BLaER1 (cell line): ENCODE measurements around the gene POLE3.
"Not testable (repeated sequence)": the region's sequence is repeated elsewhere in the genome, so short reads cannot be mapped to it uniquely, and the experiment has no call there.

Experiments
- H3K27ac ChIP-seq: shearing (Covaris generic); formaldehyde crosslinking; 2 replicates; pipeline ENCODE4 v1.8.1; 2022
- H3K27me3 ChIP-seq: shearing (Covaris generic); formaldehyde crosslinking; 2 replicates; pipeline ENCODE4 v1.8.1; 2022
- H3K36me3 ChIP-seq: shearing (Covaris generic); formaldehyde crosslinking; 2 replicates; pipeline ENCODE4 v1.8.1; 2022
- H3K4me1 ChIP-seq: shearing (Covaris generic); formaldehyde crosslinking; 2 replicates; pipeline ENCODE4 v1.8.1; 2022
- H3K4me2 ChIP-seq: shearing (Covaris generic); formaldehyde crosslinking; 2 replicates; pipeline ENCODE4 v1.8.1; 2022
- H3K4me3 ChIP-seq: shearing (Covaris generic); formaldehyde crosslinking; 2 replicates; pipeline ENCODE4 v1.8.1; 2022
- H3K9ac ChIP-seq: shearing (Covaris generic); formaldehyde crosslinking; 2 replicates; pipeline ENCODE4 v1.8.1; 2022
- H3K9me3 ChIP-seq: shearing (Covaris generic); formaldehyde crosslinking; 2 replicates; pipeline ENCODE4 v1.8.1; 2022
- H4K20me1 ChIP-seq: shearing (Covaris generic); formaldehyde crosslinking; 2 replicates; pipeline ENCODE4 v1.8.1; 2022
- Cebpa-rat ChIP-seq: shearing (Covaris generic); IDR thresholded peaks from 2 replicates; pipeline ENCODE4 v1.8.1; 2022

Gene POLE3, protein sequence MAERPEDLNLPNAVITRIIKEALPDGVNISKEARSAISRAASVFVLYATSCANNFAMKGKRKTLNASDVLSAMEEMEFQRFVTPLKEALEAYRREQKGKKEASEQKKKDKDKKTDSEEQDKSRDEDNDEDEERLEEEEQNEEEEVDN

GRCh38 chr9:113410207-113410864 lies at the start of gene POLE3, which contains the start of gene C9orf43:
Gene POLE3, minus strand, starts transcription at chr9:113410675. Its CDS starts 382 bp downstream, at chr9:113410293.
Gene C9orf43, plus strand, starts transcription at chr9:113410747. Its CDS starts 2,747 bp downstream, at chr9:113413494.
- Histone ChIP-seq H3K4me2 (peak within 1 kb of the TSS; percentile 90), H3K36me3 (peaks cover 22% of the 10 kb centered on the region), H3K4me3 (peak within 1 kb of the TSS; percentile 92), H3K27ac (peak within 1 kb of the TSS; percentile 97), H3K9me3 (no peaks in the 10 kb centered on the region), H3K9ac (peak within 1 kb of the TSS; percentile 98), H3K4me1 (peaks cover 49% of the 10 kb centered on the region), H3K27me3 (no peaks in the 10 kb centered on the region), H4K20me1 (peaks cover 20% of the 10 kb centered on the region; the same call in 1 of the 2 replicates)
- peak; percentile 79; the same call in 1 of the 2 replicates for TF ChIP-seq Cebpa-rat

GRCh38 chr9:113456235-113456634 lies 45.8 kb upstream of the POLE3 start:
- H3K9me3 ChIP-seq, result no peaks in the 10 kb centered on the region
- no peak overlapping the region for H3K4me3 ChIP-seq
- H3K27ac ChIP-seq, result no peak overlapping the region
- H3K36me3 ChIP-seq, result no peaks in the 10 kb centered on the region
- no peak for TF ChIP-seq Cebpa-rat
- H3K4me2 ChIP-seq, result no peak overlapping the region
- H3K4me1 ChIP-seq, result peaks cover 20% of the 10 kb centered on the region; the same call in 1 of the 2 replicates
- no peaks in the 10 kb centered on the region for H4K20me1 ChIP-seq
- no peaks in the 10 kb centered on the region for H3K27me3 ChIP-seq
- no peak overlapping the region for H3K9ac ChIP-seq

DNA sequence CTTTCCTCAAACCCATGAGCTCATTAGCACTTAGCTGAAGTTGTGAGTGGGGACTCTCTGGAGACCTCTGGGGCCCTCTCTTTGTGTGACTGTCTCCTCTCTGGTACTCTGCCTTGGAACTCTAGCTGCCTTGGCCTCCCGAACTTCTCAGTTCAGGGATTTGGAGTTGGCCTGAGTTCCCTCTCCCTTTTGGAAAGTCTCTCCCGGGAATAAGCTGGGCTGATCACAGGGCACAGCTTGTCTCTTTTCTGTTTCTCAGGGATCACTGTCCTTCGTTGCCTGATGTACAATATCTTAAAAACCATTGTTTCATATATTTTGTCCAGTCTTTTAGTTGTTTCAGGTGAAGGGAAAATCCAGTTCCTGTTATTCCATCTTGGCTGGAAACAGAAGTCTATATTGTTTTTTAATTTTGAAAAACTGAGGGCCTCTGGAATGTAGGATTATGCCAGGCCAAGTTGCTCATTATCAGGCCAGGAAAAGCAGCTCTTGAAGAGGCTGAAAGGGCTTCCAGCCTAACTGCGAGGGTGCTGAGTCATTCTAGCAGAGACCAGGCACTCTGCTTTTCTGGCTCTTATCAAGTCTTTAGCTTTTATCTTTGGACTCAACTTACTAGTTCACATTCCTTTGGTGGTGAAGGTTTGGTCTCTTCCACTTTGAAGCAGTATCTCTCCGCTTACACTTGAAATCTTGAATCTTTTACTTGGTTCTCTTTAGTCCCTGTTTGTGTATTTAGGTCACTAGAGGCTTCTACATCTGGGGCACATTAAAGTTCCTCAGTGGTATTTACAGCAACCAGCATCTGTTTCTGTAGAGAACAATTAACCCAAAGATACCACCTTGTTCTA lies 44.7 kb upstream of the POLE3 start:
- Histone ChIP-seq H3K9me3 (no peaks in the 10 kb centered on the region), H3K36me3 (no peaks in the 10 kb centered on the region), H3K27me3 (no peaks in the 10 kb centered on the region), H3K9ac (no peak overlapping the region), H3K4me3 (no peak overlapping the region), H4K20me1 (no peaks in the 10 kb centered on the region), H3K27ac (no peak overlapping the region), H3K4me1 (peaks cover 20% of the 10 kb centered on the region; the same call in 1 of the 2 replicates), H3K4me2 (no peak overlapping the region)
- TF ChIP-seq Cebpa-rat, result no peak

GRCh38 chr9:113452113-113452605 lies 41.7 kb upstream of the POLE3 start:
- TF ChIP-seq Cebpa-rat, result no peak
- H4K20me1 ChIP-seq, result no peaks in the 10 kb centered on the region
- no peak overlapping the region for H3K27ac ChIP-seq
- no peak overlapping the region for H3K9ac ChIP-seq
- no peaks in the 10 kb centered on the region for H3K36me3 ChIP-seq
- H3K27me3 ChIP-seq, result no peaks in the 10 kb centered on the region
- H3K4me2 ChIP-seq, result no peak overlapping the region
- H3K4me1 ChIP-seq, result peaks cover 26% of the 10 kb centered on the region
- H3K4me3 ChIP-seq, result no peak overlapping the region
- no peaks in the 10 kb centered on the region for H3K9me3 ChIP-seq

GRCh38 chr9:113449376-113449775 lies 38.9 kb upstream of the POLE3 start:
- peaks cover 31% of the 10 kb centered on the region for H3K4me1 ChIP-seq
- H4K20me1 ChIP-seq, result no peaks in the 10 kb centered on the region
- TF ChIP-seq Cebpa-rat, result no peak
- no peaks in the 10 kb centered on the region for H3K9me3 ChIP-seq
- H3K27me3 ChIP-seq, result no peaks in the 10 kb centered on the region
- H3K9ac ChIP-seq, result no peak overlapping the region
- H3K4me2 ChIP-seq, result peak overlapping the region; percentile 36; the same call in 1 of the 2 replicates
- no peak overlapping the region for H3K4me3 ChIP-seq
- no peaks in the 10 kb centered on the region for H3K36me3 ChIP-seq
- H3K27ac ChIP-seq, result no peak overlapping the region

GRCh38 chr9:113446323-113446740 lies 35.9 kb upstream of the POLE3 start:
- H3K27me3 ChIP-seq, result no peaks in the 10 kb centered on the region
- H3K9ac ChIP-seq, result no peak overlapping the region
- H3K4me1 ChIP-seq, result peaks cover 31% of the 10 kb centered on the region
- H3K4me2 ChIP-seq, result 0 out of 2 replicates have a peak overlapping the region, but pooled peaks have one; percentile 2
- H3K27ac ChIP-seq, result no peak overlapping the region
- H3K36me3 ChIP-seq, result no peaks in the 10 kb centered on the region
- H4K20me1 ChIP-seq, result no peaks in the 10 kb centered on the region
- no peaks in the 10 kb centered on the region for H3K9me3 ChIP-seq
- TF ChIP-seq Cebpa-rat, result no peak
- H3K4me3 ChIP-seq, result no peak overlapping the region

DNA sequence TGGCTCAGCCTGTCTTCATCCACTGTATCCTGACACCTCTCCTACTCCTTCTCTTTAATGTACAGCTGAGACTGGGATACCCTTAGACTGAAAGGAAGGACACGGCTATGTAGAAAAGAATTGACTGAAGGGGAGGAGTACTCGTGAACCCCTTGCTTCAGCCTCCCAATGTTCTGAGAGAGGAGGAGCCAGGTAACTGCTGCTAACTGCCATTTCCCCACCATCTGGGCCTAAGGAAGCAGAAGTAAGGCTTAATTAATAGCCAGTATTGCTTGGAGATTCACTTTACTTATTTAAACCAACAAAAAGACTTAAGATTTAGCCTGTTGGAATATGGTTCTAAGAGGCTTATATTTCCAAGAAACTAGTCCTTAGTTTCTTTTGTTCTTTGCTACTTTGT lies 34.3 kb upstream of the POLE3 start:
- Histone ChIP-seq H3K9ac (no peak overlapping the region), H3K36me3 (no peaks in the 10 kb centered on the region), H3K27me3 (no peaks in the 10 kb centered on the region), H3K4me1 (peaks cover 31% of the 10 kb centered on the region), H4K20me1 (no peaks in the 10 kb centered on the region), H3K27ac (peak overlapping the region; percentile 62; the same call in 1 of the 2 replicates), H3K9me3 (no peaks in the 10 kb centered on the region), H3K4me2 (peak overlapping the region; percentile 41; the same call in 1 of the 2 replicates), H3K4me3 (no peak overlapping the region)
- TF ChIP-seq Cebpa-rat, result no peak

- not testable (repeated sequence) for H3K9ac ChIP-seq, H3K27ac ChIP-seq, H3K4me1 ChIP-seq, H3K9me3 ChIP-seq, H3K27me3 ChIP-seq, H3K36me3 ChIP-seq, H3K4me3 ChIP-seq, H3K4me2 ChIP-seq, H4K20me1 ChIP-seq
Observed at GRCh38 chr9:113437716-113438115, 27.2 kb upstream of the POLE3 start.

DNA sequence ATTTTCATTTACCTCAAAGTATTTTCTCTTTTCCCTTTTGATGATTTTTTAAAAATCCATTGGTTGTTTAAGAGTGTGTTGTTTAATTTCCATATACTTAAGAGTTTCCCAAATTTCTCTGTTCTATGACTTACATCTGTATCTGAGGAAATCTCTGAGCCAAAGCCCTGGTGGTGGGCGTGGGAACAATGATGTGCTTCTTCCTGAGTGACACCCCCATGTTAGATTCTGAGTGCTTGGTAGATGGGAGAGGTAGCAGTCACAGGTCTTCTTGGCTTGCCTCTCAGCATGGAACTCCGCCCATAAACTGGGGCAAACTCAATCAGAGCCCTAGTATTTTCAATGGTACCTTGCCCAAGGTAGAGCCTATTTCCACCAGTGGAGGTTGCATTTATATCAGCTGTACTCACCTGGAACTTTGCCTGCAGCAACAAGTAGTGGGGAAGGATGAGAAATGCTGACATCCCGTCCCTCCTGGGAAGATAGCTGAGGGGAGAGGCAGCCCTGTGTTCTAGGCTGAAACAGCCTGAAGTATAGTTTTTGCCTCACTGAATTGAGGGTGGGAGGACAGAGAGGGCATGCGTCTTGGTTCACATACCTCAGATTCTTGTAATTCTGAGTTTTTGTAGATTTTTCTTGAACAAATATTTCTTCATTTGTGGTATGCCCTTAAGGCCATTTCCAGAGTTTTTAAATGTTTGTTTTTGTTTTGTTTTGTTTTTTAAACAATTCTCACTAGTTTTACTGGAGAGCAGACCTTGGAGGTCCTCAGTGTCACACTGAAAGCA lies 26.4 kb upstream of the POLE3 start:
- no peaks in the 10 kb centered on the region for H3K9me3 ChIP-seq
- no peaks in the 10 kb centered on the region for H3K4me1 ChIP-seq
- no peak for TF ChIP-seq Cebpa-rat
- no peaks in the 10 kb centered on the region for H4K20me1 ChIP-seq
- H3K27ac ChIP-seq, result no peak overlapping the region
- no peak overlapping the region for H3K4me2 ChIP-seq
- H3K4me3 ChIP-seq, result no peak overlapping the region
- no peaks in the 10 kb centered on the region for H3K27me3 ChIP-seq
- no peaks in the 10 kb centered on the region for H3K36me3 ChIP-seq
- H3K9ac ChIP-seq, result no peak overlapping the region
